GM19438 (cell line): ENCODE data around the gene LAMTOR4.
"Not testable (repeated sequence)": the region's sequence is repeated elsewhere in the genome, so short reads cannot be mapped to it uniquely, and the experiment has no call there.

Experiments used
- ATAC-seq: cut with Tn5 transposase; IDR thresholded peaks from one replicate; pipeline ENCODE4 v1.9.1; 2021; ENCODE audit warnings: low read depth; ENCODE audit not compliant: unreplicated experiment

The LAMTOR4 gene

DNA sequence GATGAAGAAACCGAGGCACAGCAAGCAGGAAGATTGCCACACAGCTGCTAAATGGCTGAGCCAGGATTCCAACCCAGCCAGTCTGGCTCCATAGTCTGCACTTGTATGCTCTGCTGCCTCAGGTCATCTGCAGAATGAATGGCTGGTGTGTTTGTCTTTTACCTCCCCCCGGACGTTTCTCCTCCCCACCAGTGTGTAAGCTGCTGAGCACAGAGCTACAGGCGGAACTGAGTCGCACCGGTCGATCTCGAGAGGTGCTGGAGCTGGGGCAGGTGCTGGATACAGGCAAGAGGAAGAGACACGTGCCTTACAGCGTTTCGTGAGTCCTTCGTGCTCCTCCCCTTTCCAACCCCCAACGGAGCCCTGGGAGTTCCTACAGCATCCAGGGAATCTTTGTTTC, 26.7 kb upstream of the LAMTOR4 start:
- no peak for ATAC-seq

GRCh38 chr7:100122568-100122967, 26.1 kb upstream of the LAMTOR4 start:
- ATAC-seq: no peak

GRCh38 chr7:100124301-100125230, 24.2 kb upstream of the LAMTOR4 start:
- ATAC-seq: no peak

GRCh38 chr7:100126239-100126930, 22.3 kb upstream of the LAMTOR4 start:
- ATAC-seq: peak; percentile 37

- peak; percentile 59 for ATAC-seq
Measured at GRCh38 chr7:100126931-100127865, 21.5 kb upstream of the LAMTOR4 start, which contains the start of gene MBLAC1. MBLAC1 (plus strand) TSS chr7:100126967; CDS start chr7:100127396, 429 bp downstream.

DNA sequence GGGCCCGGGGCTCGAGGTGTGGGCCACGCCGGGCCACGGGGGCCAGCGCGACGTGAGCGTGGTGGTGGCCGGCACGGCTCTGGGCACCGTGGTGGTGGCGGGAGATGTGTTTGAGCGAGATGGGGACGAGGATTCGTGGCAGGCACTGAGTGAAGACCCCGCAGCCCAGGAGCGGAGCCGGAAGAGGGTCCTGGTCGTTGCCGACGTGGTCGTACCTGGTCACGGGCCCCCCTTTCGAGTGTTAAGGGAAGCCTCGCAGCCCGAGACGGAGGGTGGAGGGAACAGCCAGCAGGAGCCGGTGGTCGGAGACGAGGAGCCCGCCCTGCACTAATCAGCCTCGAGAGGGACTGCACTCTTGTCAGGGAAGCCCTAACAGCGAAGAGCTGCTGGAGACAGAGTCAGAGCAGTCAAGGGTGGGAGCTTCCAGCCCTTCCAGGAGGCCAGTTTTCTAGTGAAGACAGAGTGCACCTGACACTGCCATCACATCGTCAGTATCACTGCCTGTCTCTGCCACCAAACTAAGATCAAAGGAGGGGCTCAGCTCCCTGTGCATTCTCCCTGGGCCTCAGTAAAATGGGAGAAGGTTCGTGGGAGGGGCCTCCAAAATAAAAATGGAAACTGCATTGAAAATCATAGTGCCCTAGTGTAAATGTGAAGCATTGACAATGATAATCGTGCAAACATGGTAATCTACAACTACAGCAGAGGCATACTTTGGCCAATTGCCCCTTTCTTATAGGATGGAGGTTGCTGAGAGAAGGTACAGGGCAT, 20.7 kb upstream of the LAMTOR4 start:
- ATAC-seq: no peak

- ATAC-seq: no peak
Measured at GRCh38 chr7:100128637-100128963, 20.1 kb upstream of the LAMTOR4 start.

- ATAC-seq: not testable (repeated sequence)
Measured at GRCh38 chr7:100130220-100130607, 18.5 kb upstream of the LAMTOR4 start.

GRCh38 chr7:100130608-100131453, 17.9 kb upstream of the LAMTOR4 start:
- ATAC-seq: no peak

GRCh38 chr7:100132126-100132525, 16.6 kb upstream of the LAMTOR4 start:
- no peak for ATAC-seq

DNA sequence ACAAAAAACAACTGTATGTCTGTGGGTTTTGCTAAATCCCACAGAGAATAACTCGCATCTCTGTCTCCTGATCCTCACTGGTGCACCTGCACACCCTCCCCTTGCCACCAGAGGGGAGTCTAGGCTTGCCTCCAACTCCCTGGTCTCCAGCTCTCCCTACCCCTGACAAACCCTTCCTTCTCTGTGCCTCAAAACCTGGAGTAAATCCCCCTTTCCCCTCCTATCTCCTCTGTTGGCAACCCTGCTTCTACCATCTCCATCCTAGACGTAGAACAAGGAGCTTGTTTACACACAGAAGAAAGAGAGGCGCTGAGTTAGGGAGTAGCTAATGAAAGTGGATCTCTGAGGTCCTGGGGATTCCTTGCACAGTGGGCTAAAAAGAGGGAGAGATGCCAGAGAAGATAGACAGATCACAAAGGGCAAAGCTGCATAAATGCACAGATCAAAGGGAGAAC, 16.0 kb upstream of the LAMTOR4 start:
- ATAC-seq: no peak

DNA sequence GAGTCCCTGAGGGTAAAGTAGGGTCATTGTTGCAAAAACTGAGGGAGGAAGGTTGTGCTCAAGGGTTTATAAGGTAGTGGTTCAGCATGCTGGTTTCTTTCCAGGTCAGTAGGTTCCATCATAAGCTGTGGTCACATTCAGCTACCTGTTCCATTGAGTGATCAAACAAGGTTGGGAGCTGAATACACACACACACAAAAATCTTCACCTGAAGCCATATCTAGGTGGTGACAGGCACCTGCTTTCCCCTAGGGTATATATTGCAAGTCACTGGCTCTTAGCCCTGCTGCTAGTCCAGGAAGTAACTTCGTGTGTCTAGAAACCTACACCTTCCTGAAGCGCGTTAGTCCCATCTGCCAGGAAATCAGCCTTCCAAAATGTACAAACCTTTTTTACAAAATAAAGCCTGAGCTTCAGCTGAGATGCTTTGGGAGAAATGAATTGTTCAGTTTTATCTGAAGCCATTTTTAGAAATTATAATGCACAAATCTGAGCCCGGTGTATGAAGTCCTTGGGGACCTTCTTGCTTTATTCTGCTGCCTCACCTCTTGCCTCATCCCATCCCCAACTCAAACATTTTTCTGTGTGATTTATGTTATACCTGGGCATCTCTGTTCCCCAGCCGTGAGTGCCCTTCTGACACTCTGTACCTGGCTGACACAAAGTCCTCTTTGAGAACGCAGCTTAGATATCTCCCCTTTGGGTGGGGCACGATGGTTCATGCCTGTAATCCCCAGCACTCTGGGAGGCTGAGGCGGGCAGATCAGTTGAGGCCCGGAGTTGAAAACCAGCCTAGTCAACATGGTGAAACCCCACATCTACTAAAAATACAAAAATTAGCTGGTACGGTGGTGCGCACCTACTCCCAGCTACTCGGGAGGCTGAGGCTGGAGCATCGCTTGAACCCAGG, 10.6 kb upstream of the LAMTOR4 start:
- no peak for ATAC-seq

DNA sequence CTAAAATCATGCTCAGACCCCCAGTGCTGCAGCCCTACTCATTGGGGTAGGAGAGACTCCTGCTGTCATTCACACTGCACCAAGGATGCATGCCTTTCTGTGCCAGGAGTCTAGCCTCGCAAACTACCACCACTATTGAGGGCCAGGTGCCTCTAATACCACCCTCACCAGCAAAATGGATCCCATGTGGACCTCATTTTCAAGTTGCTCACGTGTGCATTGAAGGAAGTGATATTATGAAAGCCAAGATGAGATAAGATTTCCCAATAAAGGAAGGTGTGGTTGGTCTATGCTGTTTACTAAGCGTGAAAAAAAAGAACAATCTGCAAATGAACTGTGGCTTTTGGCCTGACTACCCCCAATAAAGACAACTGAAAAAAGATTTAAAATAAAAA, 7.2 kb upstream of the LAMTOR4 start:
- no peak for ATAC-seq

DNA sequence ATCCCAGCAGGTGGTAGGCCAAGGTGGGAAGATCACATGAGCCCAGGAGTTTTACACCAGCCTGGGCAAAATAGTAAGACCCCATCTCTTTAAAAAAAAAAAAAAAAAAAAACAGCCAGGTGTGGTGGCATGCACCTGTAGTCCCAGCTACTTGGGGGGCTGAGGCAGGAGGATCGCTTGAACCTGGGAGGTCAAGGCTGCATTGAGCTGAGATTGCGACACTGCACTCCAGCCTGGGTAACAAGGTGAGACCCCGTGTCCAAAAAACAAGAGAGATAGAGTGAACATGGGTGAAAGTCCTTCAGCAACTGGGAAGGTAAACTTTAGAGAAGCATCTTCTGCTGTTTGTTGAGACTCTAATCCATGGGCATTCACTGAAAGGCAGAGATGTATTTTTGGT, 6.3 kb upstream of the LAMTOR4 start:
- no peak for ATAC-seq

DNA sequence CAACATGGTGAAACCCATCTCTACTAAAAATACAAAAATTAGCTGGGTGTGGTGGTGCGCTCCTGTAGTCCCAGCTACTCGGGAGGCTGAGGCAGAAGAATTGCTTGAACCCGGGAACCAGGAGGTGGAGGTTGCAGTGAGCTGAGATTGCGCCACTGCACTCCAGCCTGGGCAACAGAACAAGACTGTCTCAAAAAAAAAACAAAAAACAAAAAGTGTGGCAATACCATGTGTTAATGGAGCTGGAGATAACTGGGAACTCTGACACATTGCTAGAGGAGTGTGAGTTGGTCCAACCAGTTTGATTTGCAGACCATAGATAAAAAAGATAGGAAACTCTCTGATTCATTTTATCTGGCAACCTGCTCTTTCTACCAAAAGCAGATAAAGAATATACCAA, 2.4 kb upstream of the LAMTOR4 start:
- not testable (repeated sequence) for ATAC-seq

- ATAC-seq: no peak
Measured at GRCh38 chr7:100147278-100147677, 1.4 kb upstream of the LAMTOR4 start.

- ATAC-seq: no peak
Measured at GRCh38 chr7:100148225-100148558, 526 bp upstream of the LAMTOR4 start.

DNA sequence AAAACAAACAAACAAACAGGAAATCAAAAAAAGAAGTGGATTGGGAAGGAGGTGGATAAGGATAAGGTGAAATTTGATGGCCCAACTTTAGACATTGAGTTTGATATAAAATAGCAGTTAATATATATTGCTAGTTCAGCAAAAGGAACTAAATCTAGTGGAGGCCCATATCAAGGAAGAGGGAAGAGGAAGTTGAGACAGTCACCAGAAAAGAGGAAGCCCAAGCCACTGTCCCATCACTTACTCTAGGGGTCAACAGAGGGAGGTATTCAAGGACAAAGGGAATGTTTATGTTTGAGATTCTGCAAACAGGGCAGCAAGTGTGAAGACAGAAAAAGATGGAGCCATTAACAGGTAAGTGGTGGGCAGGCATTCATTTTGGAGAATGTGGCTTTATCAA, 3.7 kb downstream of the LAMTOR4 start:
- ATAC-seq: no peak
